KG1 (cell line): ENCODE measurements around the gene CAMTA1.

ENCODE experiments used
- DNase-seq: peaks from one replicate; lab custom pipeline; 2025; lab: John Stamatoyannopoulos, UW

CAMTA1 gene

GRCh38 chr1:7616076-7616832, 831.0 kb downstream of the CAMTA1 start:
- no peak for DNase-seq

- DNase-seq: no peak
Observed at GRCh38 chr1:7616953-7617352, 831.7 kb downstream of the CAMTA1 start.

- DNase-seq: no peak
Observed at GRCh38 chr1:7617826-7618225, 832.6 kb downstream of the CAMTA1 start.

- no peak for DNase-seq
Observed at GRCh38 chr1:7620196-7620595, 834.9 kb downstream of the CAMTA1 start.

- no peak for DNase-seq
Observed at GRCh38 chr1:7621334-7622219, 836.3 kb downstream of the CAMTA1 start.

- no peak for DNase-seq
Observed at GRCh38 chr1:7623842-7624241, 838.6 kb downstream of the CAMTA1 start.

- no peak for DNase-seq
Observed at GRCh38 chr1:7624791-7625355, 839.6 kb downstream of the CAMTA1 start.

GRCh38 chr1:7625401-7625800, 840.1 kb downstream of the CAMTA1 start:
- no peak for DNase-seq

GRCh38 chr1:7628273-7628672, 843.0 kb downstream of the CAMTA1 start:
- DNase-seq: no peak

GRCh38 chr1:7629011-7629410, 843.8 kb downstream of the CAMTA1 start:
- no peak for DNase-seq

- no peak for DNase-seq
Observed at GRCh38 chr1:7629465-7630195, 844.4 kb downstream of the CAMTA1 start.

GRCh38 chr1:7630378-7630777, 845.1 kb downstream of the CAMTA1 start:
- DNase-seq: no peak

GRCh38 chr1:7632176-7632575, 846.9 kb downstream of the CAMTA1 start:
- no peak for DNase-seq

GRCh38 chr1:7632681-7633080, 847.4 kb downstream of the CAMTA1 start:
- no peak for DNase-seq

GRCh38 chr1:7633506-7634245, 848.4 kb downstream of the CAMTA1 start:
- DNase-seq: no peak

GRCh38 chr1:7634546-7635240, 849.4 kb downstream of the CAMTA1 start:
- no peak for DNase-seq

GRCh38 chr1:7636795-7637526, 851.7 kb downstream of the CAMTA1 start:
- DNase-seq: no peak

- no peak for DNase-seq
Observed at GRCh38 chr1:7638078-7638477, 852.8 kb downstream of the CAMTA1 start.

GRCh38 chr1:7639435-7640131, 854.3 kb downstream of the CAMTA1 start:
- no peak for DNase-seq

GRCh38 chr1:7640350-7640749, 855.1 kb downstream of the CAMTA1 start:
- DNase-seq: no peak
